ENCODE results near the gene NAPA.

DNA sequence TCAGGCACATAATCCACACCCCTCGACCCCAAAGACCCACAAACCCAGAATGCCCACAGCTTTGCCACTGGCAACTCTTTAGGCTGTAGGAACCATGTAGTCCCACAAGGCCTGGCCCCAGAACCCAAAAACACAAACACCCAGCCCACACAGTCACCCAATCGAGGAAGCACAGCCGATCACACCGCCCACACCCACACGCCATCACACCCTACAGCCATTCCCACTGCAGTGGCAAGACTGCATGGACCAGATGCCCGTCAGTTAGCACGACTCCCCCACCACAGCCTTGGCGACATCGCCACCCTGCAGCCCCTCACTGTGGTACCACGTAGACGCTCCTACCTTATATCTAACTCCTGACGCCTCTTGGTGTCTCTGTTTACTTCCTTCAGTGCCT lies 71.5 kb downstream of the NAPA start:
- TF ChIP-seq CTCF (IDR thresholded peaks at IDR 0.05) (no peak), POLR2A (IDR thresholded peaks at IDR 0.05) (no peak)

Data from ovary (tissue), 3 donors.